HG03571 (cell line): Measurements from ENCODE around the gene UTP20.
A peak's percentile ranks its signal among the peaks of the same experiment; 100 is the strongest.
"Not testable (repeated sequence)": the region's sequence is repeated elsewhere in the genome, so short reads cannot be mapped to it uniquely, and the experiment has no call there.

Source experiments
- ATAC-seq: cut with Tn5 transposase; IDR thresholded peaks from one replicate; pipeline ENCODE4 v1.9.1; 2021; ENCODE audit not compliant: unreplicated experiment

UTP20 gene

GRCh38 chr12:101325590-101325989 is 45.7 kb downstream of the UTP20 start:
- ATAC-seq = no peak

GRCh38 chr12:101327051-101327450 is 47.1 kb downstream of the UTP20 start:
- no peak for ATAC-seq

GRCh38 chr12:101327546-101327945 is 47.6 kb downstream of the UTP20 start:
- ATAC-seq = no peak

- no peak for ATAC-seq
Observed at GRCh38 chr12:101328917-101329316, 49.0 kb downstream of the UTP20 start.

GRCh38 chr12:101330631-101331030 is 50.7 kb downstream of the UTP20 start:
- no peak for ATAC-seq

GRCh38 chr12:101336437-101336836 is 56.5 kb downstream of the UTP20 start:
- no peak for ATAC-seq

GRCh38 chr12:101338087-101338486 is 58.2 kb downstream of the UTP20 start:
- no peak for ATAC-seq

GRCh38 chr12:101343893-101344292 is 64.0 kb downstream of the UTP20 start:
- no peak for ATAC-seq

- ATAC-seq = no peak
Observed at GRCh38 chr12:101351682-101352081, 71.8 kb downstream of the UTP20 start.

- no peak for ATAC-seq
Observed at GRCh38 chr12:101356794-101357193, 76.9 kb downstream of the UTP20 start.

GRCh38 chr12:101361455-101361854 is 81.5 kb downstream of the UTP20 start:
- ATAC-seq = no peak

GRCh38 chr12:101368016-101368415 is 88.1 kb downstream of the UTP20 start:
- no peak for ATAC-seq

GRCh38 chr12:101372431-101372830 is 92.5 kb downstream of the UTP20 start:
- no peak for ATAC-seq

- ATAC-seq = no peak
Observed at GRCh38 chr12:101375573-101375972, 95.7 kb downstream of the UTP20 start.

- ATAC-seq = no peak
Observed at GRCh38 chr12:101379149-101379548, 99.2 kb downstream of the UTP20 start.

GRCh38 chr12:101391181-101391580 is 111.3 kb downstream of the UTP20 start:
- not testable (repeated sequence) for ATAC-seq

GRCh38 chr12:101407049-101407435 is 127.1 kb downstream of the UTP20 start:
- no peak for ATAC-seq

- ATAC-seq = peak; percentile 87
Observed at GRCh38 chr12:101407436-101408345, 127.8 kb downstream of the UTP20 start, which contains the start of gene ARL1. Gene ARL1 (minus strand): TSS chr12:101407772. CDS start chr12:101407645, 127 bp downstream.

GRCh38 chr12:101410169-101410568 is 130.3 kb downstream of the UTP20 start:
- ATAC-seq = not testable (repeated sequence)

- no peak for ATAC-seq
Observed at GRCh38 chr12:101414533-101415119, 134.7 kb downstream of the UTP20 start.

- no peak for ATAC-seq
Observed at GRCh38 chr12:101415228-101415627, 135.3 kb downstream of the UTP20 start.

- not testable (repeated sequence) for ATAC-seq
Observed at GRCh38 chr12:101422066-101422465, 142.2 kb downstream of the UTP20 start.
